ENCODE measurements around the gene PDS5B.

The PDS5B gene

DNA sequence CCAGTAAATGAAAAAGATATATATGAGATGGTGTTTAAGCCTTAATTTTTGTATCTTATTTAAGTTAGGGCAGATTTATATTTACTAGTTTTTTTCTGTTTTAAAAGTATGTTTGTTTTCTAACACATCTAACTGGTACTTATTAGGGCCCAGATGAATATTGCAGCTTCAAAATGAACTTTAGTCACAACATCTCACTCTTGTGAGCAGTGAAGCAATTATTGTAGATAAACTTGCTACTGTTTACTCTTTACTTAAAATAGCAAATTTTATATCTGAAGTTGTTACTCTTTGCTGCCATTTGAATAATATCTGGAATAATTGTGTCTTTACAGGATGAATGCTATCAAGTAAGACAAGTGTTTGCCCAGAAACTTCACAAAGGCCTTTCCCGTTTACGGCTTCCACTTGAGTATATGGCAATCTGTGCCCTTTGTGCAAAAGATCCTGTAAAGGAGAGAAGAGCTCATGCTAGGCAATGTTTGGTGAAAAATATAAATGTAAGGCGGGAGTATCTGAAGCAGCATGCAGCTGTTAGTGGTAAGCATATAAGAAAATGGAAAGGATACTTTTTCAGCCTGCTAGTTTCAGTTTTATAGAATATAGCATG lies 166.8 kb downstream of the PDS5B start:
- no peak overlapping the region for H3K27ac ChIP-seq
- TF ChIP-seq ZFX (IDR thresholded peaks at IDR 0.05) = no peak
- TF ChIP-seq, protein P1, sequence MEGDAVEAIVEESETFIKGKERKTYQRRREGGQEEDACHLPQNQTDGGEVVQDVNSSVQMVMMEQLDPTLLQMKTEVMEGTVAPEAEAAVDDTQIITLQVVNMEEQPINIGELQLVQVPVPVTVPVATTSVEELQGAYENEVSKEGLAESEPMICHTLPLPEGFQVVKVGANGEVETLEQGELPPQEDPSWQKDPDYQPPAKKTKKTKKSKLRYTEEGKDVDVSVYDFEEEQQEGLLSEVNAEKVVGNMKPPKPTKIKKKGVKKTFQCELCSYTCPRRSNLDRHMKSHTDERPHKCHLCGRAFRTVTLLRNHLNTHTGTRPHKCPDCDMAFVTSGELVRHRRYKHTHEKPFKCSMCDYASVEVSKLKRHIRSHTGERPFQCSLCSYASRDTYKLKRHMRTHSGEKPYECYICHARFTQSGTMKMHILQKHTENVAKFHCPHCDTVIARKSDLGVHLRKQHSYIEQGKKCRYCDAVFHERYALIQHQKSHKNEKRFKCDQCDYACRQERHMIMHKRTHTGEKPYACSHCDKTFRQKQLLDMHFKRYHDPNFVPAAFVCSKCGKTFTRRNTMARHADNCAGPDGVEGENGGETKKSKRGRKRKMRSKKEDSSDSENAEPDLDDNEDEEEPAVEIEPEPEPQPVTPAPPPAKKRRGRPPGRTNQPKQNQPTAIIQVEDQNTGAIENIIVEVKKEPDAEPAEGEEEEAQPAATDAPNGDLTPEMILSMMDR (conservative IDR thresholded peaks at IDR 0.05) = no peak

- no peak overlapping the region for H3K27ac ChIP-seq
- TF ChIP-seq ZFX (IDR thresholded peaks at IDR 0.05) = no peak
- TF ChIP-seq, protein P1 (conservative IDR thresholded peaks at IDR 0.05) = no peak
Observed at GRCh38 chr13:32754179-32754578, 167.9 kb downstream of the PDS5B start.

- no peak overlapping the region for H3K27ac ChIP-seq
- no peak for TF ChIP-seq ZFX (IDR thresholded peaks at IDR 0.05)
- TF ChIP-seq, protein P1 (conservative IDR thresholded peaks at IDR 0.05) = no peak
Observed at GRCh38 chr13:32759152-32759551, 172.9 kb downstream of the PDS5B start.

DNA sequence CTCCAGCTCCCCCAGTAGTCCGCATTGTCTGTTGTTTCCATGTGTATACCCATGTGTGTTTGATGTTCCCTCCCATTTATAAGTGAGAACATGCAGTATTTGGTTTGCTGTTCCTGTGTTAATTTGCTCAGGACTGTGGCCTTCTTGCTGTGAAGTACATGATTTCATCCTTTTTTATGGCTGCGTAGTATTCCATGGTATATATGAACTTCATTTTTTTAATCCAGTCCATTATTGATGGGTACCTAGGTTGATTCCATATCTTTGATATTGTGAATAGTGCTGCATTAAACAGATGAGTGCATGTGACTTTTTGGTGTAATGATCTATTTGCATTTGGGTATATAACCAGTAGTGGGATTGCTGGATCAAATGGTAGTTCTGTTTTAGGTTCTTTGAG lies 175.2 kb downstream of the PDS5B start:
- TF ChIP-seq, protein P1 (conservative IDR thresholded peaks at IDR 0.05) = no peak
- TF ChIP-seq ZFX (IDR thresholded peaks at IDR 0.05) = no peak

DNA sequence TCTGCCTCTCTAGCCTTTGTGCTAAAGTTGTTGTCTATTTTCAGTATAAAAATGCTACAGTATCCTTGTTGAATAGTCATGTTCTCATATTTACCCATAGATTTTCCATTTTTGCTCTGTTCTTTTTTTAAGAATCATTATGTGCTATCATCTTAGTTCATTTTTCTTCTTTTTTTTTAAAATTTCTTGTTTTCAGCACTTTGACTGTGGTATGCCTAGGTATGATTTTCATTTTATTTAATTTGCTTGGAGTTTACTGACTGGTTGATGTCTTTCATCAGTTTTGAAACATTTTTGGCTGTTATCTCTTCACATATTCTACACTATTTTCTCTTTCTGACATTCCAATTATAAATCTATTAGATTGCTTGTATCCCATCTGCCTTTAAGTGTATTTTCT lies 192.9 kb downstream of the PDS5B start:
- H3K27ac ChIP-seq = no peak overlapping the region
- no peak for TF ChIP-seq ZFX (IDR thresholded peaks at IDR 0.05)
- TF ChIP-seq, protein P1 (conservative IDR thresholded peaks at IDR 0.05) = no peak

More for the DNA sequence above, 175.2 kb downstream of the PDS5B start:
- H3K27ac ChIP-seq = no peak overlapping the region

DNA sequence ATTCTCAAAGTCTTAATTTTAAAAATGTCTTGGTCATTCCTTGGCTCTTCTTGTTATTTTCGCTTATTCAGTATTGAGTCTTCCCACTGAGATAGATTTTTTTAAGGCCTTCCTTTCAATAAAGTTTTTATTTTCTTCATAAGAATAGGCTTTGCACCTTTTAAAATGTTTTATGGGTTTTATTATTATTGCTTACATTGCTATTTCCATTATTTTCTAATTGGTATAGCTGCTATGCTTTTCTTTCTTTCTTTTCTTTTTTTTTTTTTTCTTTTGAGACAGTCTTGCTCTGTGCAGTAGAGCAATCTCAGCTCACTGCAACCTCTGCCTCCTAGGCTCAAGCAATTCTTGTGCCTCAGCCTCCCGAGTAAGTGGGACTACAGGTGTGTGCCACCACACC lies 195.7 kb downstream of the PDS5B start:
- no peak for TF ChIP-seq ZFX (IDR thresholded peaks at IDR 0.05)
- TF ChIP-seq, protein P1 (conservative IDR thresholded peaks at IDR 0.05) = no peak
- no peak overlapping the region for H3K27ac ChIP-seq

- H3K27ac ChIP-seq = no peak overlapping the region
- TF ChIP-seq, protein P1 (conservative IDR thresholded peaks at IDR 0.05) = no peak
- TF ChIP-seq ZFX (IDR thresholded peaks at IDR 0.05) = no peak
Observed at GRCh38 chr13:32783067-32783466, 196.8 kb downstream of the PDS5B start.
